Nucleus accumbens (tissue), 56 donors: ENCODE measurements around the gene C1orf226.

Experiments used
- DNase-seq, 56 donors: peaks; one replicate each; lab custom pipeline; 2025; lab: John Stamatoyannopoulos, UW

The C1orf226 gene

DNA sequence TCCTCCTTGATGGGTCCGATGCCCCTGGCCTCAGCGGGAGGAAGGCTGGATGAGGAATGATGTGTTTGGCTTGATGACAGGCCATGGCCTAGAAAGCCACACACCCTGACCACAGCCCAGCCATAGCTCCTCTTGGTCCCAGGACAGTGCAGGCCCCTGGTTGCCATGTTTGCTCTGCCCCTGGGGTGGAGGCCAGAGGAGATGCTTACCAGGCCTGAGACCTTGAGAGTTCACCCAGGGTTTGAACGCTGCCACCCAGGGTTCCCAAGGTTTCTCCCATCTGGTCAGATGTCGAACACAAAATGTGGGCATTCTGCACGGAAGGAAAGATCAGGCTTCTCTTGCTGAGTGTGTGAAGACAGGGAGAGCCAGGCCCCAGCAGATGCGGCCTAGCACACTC lies 2.6 kb downstream of the C1orf226 start:
- no peak for DNase-seq

GRCh38 chr1:162384601-162385279 lies 3.2 kb downstream of the C1orf226 start:
- no peak for DNase-seq

GRCh38 chr1:162385280-162385623 lies 3.7 kb downstream of the C1orf226 start:
- DNase-seq, result no peak

GRCh38 chr1:162385702-162386101 lies 4.2 kb downstream of the C1orf226 start:
- DNase-seq, result no peak

GRCh38 chr1:162386292-162387225 lies 5.0 kb downstream of the C1orf226 start:
- no peak for DNase-seq

DNA sequence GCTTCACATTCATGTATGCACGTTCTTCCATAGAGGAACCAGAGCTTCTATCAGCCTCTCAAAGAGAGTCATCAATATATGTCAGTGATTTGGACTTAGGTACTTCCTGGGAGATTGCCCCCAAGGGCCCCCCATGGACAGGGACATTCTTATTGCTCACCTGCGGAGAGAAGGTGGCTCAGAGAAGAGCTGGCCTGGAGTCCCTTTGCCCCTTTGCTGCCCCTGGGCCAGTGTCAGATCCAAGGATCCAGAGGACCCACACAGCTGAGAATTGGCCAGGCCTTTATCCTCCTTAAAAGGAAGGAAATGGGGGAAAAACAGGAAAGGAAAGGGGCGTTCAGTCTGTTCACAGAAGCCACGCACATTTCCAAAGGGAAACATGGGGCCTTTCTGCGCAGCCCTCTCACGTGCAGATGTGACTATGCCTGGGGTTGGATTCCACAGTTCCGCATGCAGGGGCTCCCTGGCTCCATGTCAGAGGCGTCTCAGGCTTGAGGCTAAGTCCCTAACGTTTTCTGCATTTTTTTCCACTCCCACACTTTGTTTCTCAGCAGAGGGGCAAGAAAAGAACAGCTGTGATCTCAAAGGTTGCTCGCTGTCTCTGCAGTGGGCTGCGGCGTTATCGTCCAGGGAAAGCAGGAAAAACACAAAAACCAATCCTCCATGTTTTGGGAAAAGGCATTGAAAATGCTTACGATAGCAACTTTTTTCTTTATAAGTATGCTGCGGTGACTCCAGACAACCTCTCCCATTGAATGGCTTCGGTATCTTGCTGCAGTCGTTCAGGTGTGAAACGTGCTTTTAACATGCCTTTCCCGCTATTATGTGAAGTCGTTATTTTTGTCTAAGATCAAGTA lies 5.9 kb downstream of the C1orf226 start:
- DNase-seq, result no peak

- no peak for DNase-seq
Measured at GRCh38 chr1:162388083-162388594, 6.6 kb downstream of the C1orf226 start.

DNA sequence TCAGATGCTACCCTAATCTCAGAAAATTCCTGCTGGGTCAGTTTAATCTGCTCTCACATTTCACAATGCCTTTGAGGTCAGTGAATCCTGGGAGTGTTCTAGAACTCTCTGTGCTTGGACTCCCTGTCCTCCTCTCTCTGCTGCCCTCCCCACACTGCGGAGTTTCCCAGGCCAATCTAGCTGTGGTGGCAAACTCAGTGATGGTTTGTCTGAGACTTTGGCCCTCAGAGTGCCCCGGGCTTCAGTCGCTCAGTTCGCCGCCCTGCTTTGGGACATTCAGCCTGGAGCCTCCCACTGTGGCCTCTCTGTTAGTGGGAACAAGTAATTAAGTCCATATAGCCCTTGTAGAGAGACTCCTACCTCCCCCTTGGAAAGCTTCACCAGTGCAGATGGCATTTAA lies 7.1 kb downstream of the C1orf226 start:
- no peak for DNase-seq

DNA sequence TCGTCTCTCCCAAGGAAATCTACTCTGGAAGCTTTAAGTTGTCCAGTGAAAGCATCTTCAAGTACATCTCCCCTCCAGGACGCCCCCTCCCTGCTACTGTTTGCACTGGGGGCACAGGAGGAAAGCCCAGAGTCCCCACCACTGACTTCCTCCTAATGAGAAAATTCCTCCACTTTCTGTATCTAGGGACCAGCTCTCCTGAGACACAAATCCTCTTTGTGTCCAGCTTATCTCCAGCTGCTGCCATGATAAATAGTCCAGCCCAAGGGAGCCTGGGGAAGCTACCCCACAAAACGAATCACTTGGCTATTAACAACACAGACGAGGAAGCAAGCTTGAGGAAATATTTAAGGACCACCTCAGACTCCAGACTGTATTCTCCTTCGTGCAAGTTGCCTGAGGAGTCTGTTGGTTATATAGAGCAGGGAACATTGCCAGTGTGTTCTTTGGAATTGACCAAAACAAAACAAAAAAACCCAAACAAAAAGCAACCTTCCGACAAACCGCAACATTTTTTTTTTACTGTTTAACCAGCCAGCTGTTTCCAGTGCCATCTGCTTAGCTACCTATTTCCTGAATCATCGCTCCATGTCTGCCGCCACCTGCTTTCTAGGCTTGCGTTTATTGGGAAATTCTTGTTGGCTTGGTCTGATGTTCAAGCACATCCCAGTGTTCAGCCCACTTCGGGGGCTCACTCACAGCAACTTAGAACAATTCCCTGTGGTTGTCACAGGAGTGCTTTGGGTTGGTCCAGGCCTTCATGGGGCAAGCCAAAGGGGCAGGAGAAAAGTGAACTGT lies 7.7 kb downstream of the C1orf226 start:
- no peak for DNase-seq

DNA sequence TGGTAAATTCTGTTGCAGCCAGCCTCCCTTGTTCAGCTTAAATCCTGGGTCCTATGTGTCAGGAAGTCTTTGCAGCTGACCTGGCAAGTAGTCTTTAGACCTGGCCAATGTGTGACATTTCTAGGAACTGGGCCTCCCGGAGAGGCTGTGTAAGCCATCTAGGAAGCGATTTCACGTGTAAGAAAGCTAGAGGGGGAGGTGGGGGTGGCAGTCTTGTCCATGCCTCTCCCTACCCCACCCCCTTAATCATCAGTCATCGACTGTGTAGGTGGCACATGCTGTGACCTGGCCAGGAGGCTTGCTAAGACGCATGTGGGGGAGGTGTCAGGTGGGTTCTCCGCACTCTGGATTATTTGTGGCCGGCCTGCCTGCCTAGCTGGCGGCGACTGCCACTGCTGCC lies 8.4 kb downstream of the C1orf226 start:
- DNase-seq, result no peak

DNA sequence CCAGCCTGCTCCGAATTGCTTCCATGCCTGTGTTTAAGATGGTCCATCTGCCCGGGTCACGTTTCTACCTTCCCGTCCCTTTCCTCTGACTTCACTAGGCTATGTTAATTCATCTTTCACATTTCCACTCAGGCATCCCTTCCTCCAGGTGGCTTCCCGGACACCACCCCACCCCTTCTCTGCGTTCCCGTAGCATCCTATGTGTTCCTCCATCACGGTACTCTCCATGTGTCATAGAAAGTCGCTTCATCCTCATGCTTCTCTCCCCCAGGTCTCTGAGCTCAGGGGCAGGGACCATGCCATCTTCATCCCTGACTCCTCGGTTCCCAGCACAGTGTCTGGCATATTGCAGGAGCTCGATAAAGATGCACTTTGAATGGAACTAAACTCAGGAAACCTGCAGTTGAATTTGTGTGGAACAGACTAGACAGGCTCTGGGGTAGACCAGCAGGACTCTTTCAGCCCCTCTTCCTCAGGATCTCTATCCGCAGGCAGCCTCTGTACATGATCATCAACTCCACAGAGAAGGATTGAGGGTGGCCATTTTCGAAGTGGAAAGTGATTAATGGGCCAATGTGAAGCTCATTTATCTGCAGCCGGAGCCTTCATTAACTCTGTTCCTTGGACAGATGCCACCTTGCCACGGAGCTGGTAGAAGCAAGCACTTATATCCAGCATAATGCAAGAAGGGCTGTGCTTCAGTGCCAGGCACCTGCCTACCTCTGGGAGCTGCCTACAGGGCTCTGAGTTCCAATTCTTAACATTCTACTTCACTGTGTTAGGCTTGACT lies 9.1 kb downstream of the C1orf226 start:
- DNase-seq, result no peak

DNA sequence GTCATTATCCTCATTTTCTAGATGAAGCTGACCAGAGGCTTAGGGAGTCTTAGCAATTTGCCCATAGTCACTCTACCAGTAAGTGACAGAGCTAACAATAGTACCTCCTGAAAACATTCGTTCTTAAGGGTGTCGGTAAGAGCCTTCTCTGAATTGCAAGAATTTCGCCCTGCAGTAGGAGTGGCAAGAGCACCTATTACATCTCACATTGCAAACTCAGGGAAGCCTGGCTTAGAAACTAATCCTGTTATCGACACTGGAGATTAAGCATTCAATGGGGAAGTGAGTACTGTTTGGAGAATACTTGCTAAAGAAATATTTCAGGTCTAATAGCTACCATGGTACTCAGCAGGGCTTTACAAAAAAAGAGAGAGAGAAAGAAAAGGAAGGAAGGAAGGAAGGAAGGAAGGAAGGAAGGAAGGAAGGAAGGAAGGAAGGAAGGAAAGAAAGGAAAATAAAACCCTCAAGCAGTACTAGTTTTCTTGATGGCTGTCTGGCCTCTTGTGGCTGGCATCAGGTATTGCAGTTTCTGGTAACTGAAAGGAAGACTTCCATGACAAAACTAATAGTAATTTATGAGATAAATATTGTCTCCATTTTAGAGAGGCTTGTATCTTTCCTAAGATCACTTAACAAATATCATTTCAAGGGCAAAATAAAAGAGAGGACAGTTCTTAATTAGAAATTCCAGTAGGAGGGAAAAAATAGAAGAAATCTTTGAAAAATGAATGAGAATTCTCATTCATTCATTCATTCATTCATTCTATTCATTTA lies 10.4 kb downstream of the C1orf226 start:
- peak in 11 of 56 donors; percentile 3 to 42 (median 4) for DNase-seq

GRCh38 chr1:162396201-162396906 lies 14.8 kb downstream of the C1orf226 start:
- DNase-seq, result no peak

- DNase-seq, result no peak
Measured at GRCh38 chr1:162397039-162397448, 15.5 kb downstream of the C1orf226 start.

- DNase-seq, result no peak
Measured at GRCh38 chr1:162397943-162398560, 16.5 kb downstream of the C1orf226 start.

- DNase-seq, result no peak
Measured at GRCh38 chr1:162398999-162399580, 17.6 kb downstream of the C1orf226 start.
